GM06990 (cell line): ENCODE results near the gene TJP2.
A peak's percentile ranks its signal among the peaks of the same experiment; 100 is the strongest.

Source experiments
- DNase-seq: peaks from one replicate; pipeline ENCODE4 v3.0.0-alpha.2; 2011; ENCODE audit not compliant: insufficient read length; ENCODE audit errors: extremely low read depth
- H3K27me3 ChIP-seq: replicated peaks from 2 replicates; pipeline ENCODE4 v1.6.0; 2011; ENCODE audit warnings: low read length; ENCODE audit not compliant: control insufficient read depth, insufficient read depth
- H3K36me3 ChIP-seq: 2 replicates; pipeline ENCODE4 v1.5.1; 2011; ENCODE audit warnings: low read length; ENCODE audit not compliant: control insufficient read depth, insufficient read depth
- H3K4me3 ChIP-seq: replicated peaks from 2 replicates; pipeline ENCODE4 v1.5.1; 2011; ENCODE audit warnings: low read depth, mild to moderate bottlenecking, control low read depth, low read length
- CTCF ChIP-seq: IDR thresholded peaks from 2 replicates; pipeline ENCODE4 v1.5.1; 2011; ENCODE audit warnings: low read length, control low read depth, mild to moderate bottlenecking, inconsistent platforms; ENCODE audit not compliant: insufficient read depth, poor library complexity, severe bottlenecking

TJP2 gene

GRCh38 chr9:69173891-69174615 is at the start of gene TJP2:
TJP2 (plus strand) TSS chr9:69174277; CDS start chr9:69174373, 96 bp downstream.
- Histone ChIP-seq H3K4me3 (peak within 1 kb of the TSS; percentile 96), H3K27me3 (no peaks in the 10 kb centered on the region), H3K36me3 (no peaks in the 10 kb centered on the region)
- no peak for TF ChIP-seq CTCF
- DNase-seq = peak; percentile 80

- H3K36me3 ChIP-seq = no peaks in the 10 kb centered on the region
- H3K4me3 ChIP-seq = no peak overlapping the region
- no peaks in the 10 kb centered on the region for H3K27me3 ChIP-seq
- TF ChIP-seq CTCF = no peak
- DNase-seq = no peak
Measured at GRCh38 chr9:69130456-69131441, 43.3 kb upstream of the TJP2 start.

GRCh38 chr9:69131682-69132081 is 42.4 kb upstream of the TJP2 start:
- no peak overlapping the region for H3K4me3 ChIP-seq
- no peak for DNase-seq
- H3K36me3 ChIP-seq = no peaks in the 10 kb centered on the region
- no peaks in the 10 kb centered on the region for H3K27me3 ChIP-seq
- TF ChIP-seq CTCF = no peak

- TF ChIP-seq CTCF = no peak
Measured at GRCh38 chr9:69132361-69132760, 41.7 kb upstream of the TJP2 start.

GRCh38 chr9:69134412-69134811 is 39.7 kb upstream of the TJP2 start:
- Histone ChIP-seq H3K27me3 (no peaks in the 10 kb centered on the region), H3K36me3 (no peaks in the 10 kb centered on the region), H3K4me3 (no peak overlapping the region)
- no peak for TF ChIP-seq CTCF
- DNase-seq = no peak

More at GRCh38 chr9:69132361-69132760, 41.7 kb upstream of the TJP2 start:
- Histone ChIP-seq H3K4me3 (no peak overlapping the region), H3K27me3 (no peaks in the 10 kb centered on the region), H3K36me3 (no peaks in the 10 kb centered on the region)
- DNase-seq = no peak
